HepG2 (cell line): ENCODE measurements around the gene AMIGO1. TPM values are rescaled to one million over a fixed set of nuclear protein-coding genes. Genes with fewer than 3 reads are reported as not detected.

Source experiments
- ATF5 ChIP-seq: sonication (generic); formaldehyde crosslinking; IDR thresholded peaks from 2 replicates; pipeline ENCODE4 v1.4.0; 2020; ENCODE audit warnings: mild to moderate bottlenecking, low read depth, missing genetic modification reagents
- ATF7-NPFF ChIP-seq: sonication (generic); formaldehyde crosslinking; IDR thresholded peaks from 2 replicates; pipeline ENCODE4 v1.8.1; 2023; ENCODE audit warnings: mild to moderate bottlenecking, low read depth, missing genetic modification reagents, moderate library complexity
- DPF2 ChIP-seq: sonication (generic); formaldehyde crosslinking; IDR thresholded peaks from 2 replicates; pipeline ENCODE4 v1.4.0; 2020; ENCODE audit warnings: mild to moderate bottlenecking, low read depth, missing genetic modification reagents, borderline replicate concordance
- ESRRA ChIP-seq: sonication (generic); formaldehyde crosslinking; IDR thresholded peaks from 2 replicates; pipeline ENCODE4 v1.5.1; 2020; ENCODE audit warnings: mild to moderate bottlenecking, low read depth, missing genetic modification reagents
- GMEB1 ChIP-seq: sonication (generic); formaldehyde crosslinking; IDR thresholded peaks from 2 replicates; pipeline ENCODE4 v1.5.1; 2020; ENCODE audit warnings: missing genetic modification reagents, mild to moderate bottlenecking, borderline replicate concordance
- GMEB2 ChIP-seq: IDR thresholded peaks from 2 replicates; pipeline ENCODE4 v1.6.1; 2016; ENCODE audit warnings: missing biosample characterization, missing genetic modification reagents, low read depth
- GTF3A ChIP-seq: sonication (generic); formaldehyde crosslinking; conservative IDR thresholded peaks from 2 replicates; pipeline ENCODE4 v1.4.0; 2020; ENCODE audit warnings: mild to moderate bottlenecking, missing genetic modification reagents
- KDM5B ChIP-seq: sonication (generic); formaldehyde crosslinking; IDR thresholded peaks from 2 replicates; pipeline ENCODE4 v1.4.0; 2020; ENCODE audit warnings: missing genetic modification reagents, mild to moderate bottlenecking, borderline replicate concordance
- MTF2 ChIP-seq: sonication (generic); formaldehyde crosslinking; IDR thresholded peaks from 2 replicates; pipeline ENCODE4 v1.5.0; 2020; ENCODE audit warnings: missing genetic modification reagents, borderline replicate concordance
- NFKBIZ ChIP-seq: IDR thresholded peaks from 2 replicates; pipeline ENCODE4 v1.6.1; 2018; ENCODE audit warnings: missing genetic modification reagents, missing compliant biosample characterization
- NR2F1 ChIP-seq, 2 experiments: fragments of 450-650 bp in 1 of 2; formaldehyde crosslinking in 1 of 2; IDR thresholded peaks; 2 replicates each; pipeline versions ENCODE4 v1.5.0 to v1.6.1; 2016 to 2020; ENCODE audit warnings: mild to moderate bottlenecking in 1 of 2, missing compliant biosample characterization in 1 of 2, missing genetic modification reagents in 1 of 2, moderate library complexity in 1 of 2
- PATZ1 ChIP-seq: sonication (generic); formaldehyde crosslinking; IDR thresholded peaks from 2 replicates; pipeline ENCODE4 v1.4.0; 2020; ENCODE audit warnings: missing genetic modification reagents
- PAWR ChIP-seq: sonication (generic); formaldehyde crosslinking; IDR thresholded peaks from 2 replicates; pipeline ENCODE4 v1.4.0; 2020; ENCODE audit warnings: missing genetic modification reagents, mild to moderate bottlenecking, borderline replicate concordance
- SPEN ChIP-seq: sonication (generic); formaldehyde crosslinking; IDR thresholded peaks from 2 replicates; pipeline ENCODE4 v1.5.1; 2020; ENCODE audit warnings: low read depth, mild to moderate bottlenecking, missing genetic modification reagents
- SRSF1 ChIP-seq: fragments of 200-400 bp; formaldehyde crosslinking; optimal IDR thresholded peaks from 2 replicates; pipeline ENCODE3; 2017; ENCODE audit warnings: mild to moderate bottlenecking, low read depth, low read length, moderate library complexity
- TBX3 ChIP-seq: fragments of 450-650 bp; IDR thresholded peaks from 2 replicates; pipeline ENCODE4 v1.6.1; 2017; ENCODE audit warnings: antibody characterized with exemption, mild to moderate bottlenecking, inconsistent platforms, borderline replicate concordance
- TEAD3 ChIP-seq: optimal IDR thresholded peaks from 2 replicates; pipeline ENCODE3; 2016; ENCODE audit warnings: borderline replicate concordance
- ZFY ChIP-seq: sonication (generic); formaldehyde crosslinking; IDR thresholded peaks from 2 replicates; pipeline ENCODE4 v1.4.0; 2020; ENCODE audit warnings: missing genetic modification reagents
- ZNF263 ChIP-seq: sonication (generic); formaldehyde crosslinking; IDR thresholded peaks from 2 replicates; pipeline ENCODE4 v1.4.0; 2020; ENCODE audit warnings: missing genetic modification reagents
- ZNF580 ChIP-seq: IDR thresholded peaks from 2 replicates; pipeline ENCODE4 v1.6.1; 2016; ENCODE audit warnings: low read depth, borderline replicate concordance
- ZNF691 ChIP-seq: sonication (generic); formaldehyde crosslinking; IDR thresholded peaks from 2 replicates; pipeline ENCODE4 v1.4.0; 2020; ENCODE audit warnings: missing genetic modification reagents, low read depth, mild to moderate bottlenecking, borderline replicate concordance
- polyA plus RNA-seq, 8 experiments: library from polyadenylated mRNA; depleted of rRNA in 3 of 8; stranded (reverse) in 7 of 8; unstranded in 1 of 8; fragments of >200 nt; fragmentation: Illumina TruSeq in 4 of 8; extraction: Trizol in 4 of 8; gene quantifications; 2 replicates each; pipeline versions ENCODE4 v1.2.1 to v1.2.3, GENCODE V29; 2011 to 2016; ENCODE audit warnings: low read depth in 4 of 8, missing spikeins in 1 of 8, mixed read lengths in 1 of 8; ENCODE audit not compliant: insufficient read depth in 1 of 8
- total RNA-seq, 5 experiments: library from RNA; depleted of rRNA; stranded (reverse); fragments of >200 nt; fragmentation: Illumina TruSeq; extraction: Trizol; gene quantifications; 2 replicates each; pipeline ENCODE4 v1.2.3, GENCODE V29; 2016; ENCODE audit warnings: low read depth in 1 of 5

AMIGO1 gene
- total and polyA plus RNA-seq, 2 of the 13 experiments (the other 11 are each of a cell fraction or from before 2014, with no cell fraction given) = 0.40 to 1.3 TPM

GRCh38 chr1:109466452-109467300 is 42.9 kb downstream of the AMIGO1 start, which contains the start of gene SYPL2 (continued):
- TF ChIP-seq DPF2 (no peak), KDM5B (CRISPR knock-in tag) (peak; percentile 62; the same call in 1 of the 2 replicates), SPEN (CRISPR knock-in tag) (no peak), TBX3 (no peak), ZFY (CRISPR knock-in tag) (peak; percentile 54), ATF7-NPFF (CRISPR knock-in tag) (peak; percentile 50; the same call in 1 of the 2 replicates), ESRRA (CRISPR knock-in tag) (no peak), ZNF263 (0 out of 2 replicates have a peak, but pooled peaks have one; percentile 29), GMEB2 (CRISPR knock-in tag) (no peak), ZNF691 (CRISPR knock-in tag) (no peak), ATF5 (CRISPR knock-in tag) (no peak), MTF2 (CRISPR knock-in tag) (peak; percentile 76; the same call in 1 of the 2 replicates), SRSF1 (no peak), NR2F1 (CRISPR knock-in tag; IDR thresholded peaks at IDR 0.05) (no peak), PAWR (no peak), GMEB1 (no peak), TEAD3 (CRISPR knock-in tag) (no peak), PATZ1 (CRISPR knock-in tag) (0 out of 2 replicates have a peak, but pooled peaks have one; percentile 14), ZNF580 (CRISPR knock-in tag) (no peak), NFKBIZ (CRISPR knock-in tag) (no peak), GTF3A (CRISPR knock-in tag) (no peak)
